Measurements from ENCODE around the gene CDC42.
A peak's percentile ranks its signal among the peaks of the same experiment; 100 is the strongest.
"Not testable (repeated sequence)": the region's sequence is repeated elsewhere in the genome, so short reads cannot be mapped to it uniquely, and the experiment has no call there.

CDC42 gene

DNA sequence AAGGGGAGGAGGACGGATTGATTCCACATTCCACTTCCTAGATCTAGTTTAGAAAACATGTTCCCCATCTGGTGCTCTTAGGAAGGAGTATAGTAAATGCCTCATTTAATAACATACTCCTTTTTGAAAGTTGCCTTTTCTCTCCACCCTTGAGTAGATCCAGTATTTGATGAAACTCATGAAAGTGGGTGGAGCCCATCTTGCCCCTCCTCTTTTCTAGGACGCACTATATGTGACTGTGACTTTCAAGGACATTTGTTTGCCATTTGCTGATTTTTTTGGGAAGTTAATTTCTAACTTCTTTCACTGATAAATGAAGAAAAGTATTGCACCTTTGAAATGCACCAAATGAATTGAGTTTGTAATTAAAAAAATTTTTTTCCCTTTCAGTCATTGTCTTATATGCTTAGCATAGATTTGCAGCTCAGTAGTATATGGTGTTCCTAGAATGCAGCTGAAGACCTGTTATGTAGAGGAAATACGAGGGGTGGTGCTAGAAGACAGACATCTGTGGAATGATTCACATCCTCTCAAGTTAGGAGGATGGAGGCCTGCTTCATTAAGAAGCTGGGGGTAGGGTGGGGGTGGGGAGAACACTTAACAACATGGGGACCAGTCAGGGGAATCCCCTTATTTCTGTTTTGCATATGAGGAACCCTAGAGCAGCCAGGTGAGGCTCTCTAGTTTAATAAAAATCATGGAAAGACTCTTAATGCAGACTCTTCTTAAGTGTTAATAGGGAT is 39.7 kb downstream of the CDC42 start:
- H3K4me3 ChIP-seq (ENCODE audit: insufficient read depth, low read depth, low read length, poor library complexity, severe bottlenecking); H3K27me3 ChIP-seq (replicated peaks; ENCODE audit: control insufficient read depth, insufficient read depth, low read length, poor library complexity, severe bottlenecking); H3K9me3 ChIP-seq (ENCODE audit: control insufficient read depth, low read length): not testable (repeated sequence)
- Histone ChIP-seq H3K27ac (ENCODE audit: insufficient read depth, low read length, poor library complexity, severe bottlenecking) (peak overlapping the region; percentile 25), H3K4me1 (ENCODE audit: control insufficient read depth, insufficient read depth, low read length, poor library complexity, severe bottlenecking) (peaks cover 33% of the 10 kb centered on the region), H3K36me3 (ENCODE audit: control insufficient read depth, insufficient read depth, low read length) (peaks cover 44% of the 10 kb centered on the region)
- peak in 2 of 3 donors; percentile 12 to 29 for DNase-seq

GRCh38 chr1:22093513-22093912 is 41.0 kb downstream of the CDC42 start:
- Histone ChIP-seq H3K27ac (ENCODE audit: insufficient read depth, low read length, poor library complexity, severe bottlenecking) (peak overlapping the region; percentile 25), H3K27me3 (replicated peaks; ENCODE audit: control insufficient read depth, insufficient read depth, low read length, poor library complexity, severe bottlenecking) (no peaks in the 10 kb centered on the region), H3K36me3 (ENCODE audit: control insufficient read depth, insufficient read depth, low read length) (peaks cover 32% of the 10 kb centered on the region), H3K9me3 (ENCODE audit: control insufficient read depth, low read length) (no peaks in the 10 kb centered on the region), H3K4me3 (ENCODE audit: insufficient read depth, low read depth, low read length, poor library complexity, severe bottlenecking) (no peak overlapping the region), H3K4me1 (ENCODE audit: control insufficient read depth, insufficient read depth, low read length, poor library complexity, severe bottlenecking) (peaks cover 24% of the 10 kb centered on the region)
- no peak for DNase-seq

DNA sequence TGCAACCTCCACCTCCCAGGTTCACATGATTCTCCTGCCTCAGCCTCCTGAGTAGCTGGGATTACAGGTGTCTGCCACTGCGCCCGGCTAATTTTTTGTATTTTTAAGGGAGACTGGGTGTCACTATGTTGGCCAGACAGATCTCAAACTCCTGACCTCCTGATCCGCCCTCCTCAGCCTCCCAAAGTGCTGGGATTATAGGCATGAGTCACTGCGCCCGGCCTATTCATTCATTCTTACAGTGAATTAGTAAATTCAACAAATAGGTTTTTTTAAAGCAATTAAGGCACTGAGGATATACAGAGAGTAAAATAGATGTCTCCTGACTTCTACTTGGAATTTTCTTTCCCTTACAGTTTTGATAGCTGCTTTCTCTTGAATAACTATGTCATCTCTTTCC is 43.5 kb downstream of the CDC42 start:
- DNase-seq: no peak
- Histone ChIP-seq H3K36me3 (ENCODE audit: control insufficient read depth, insufficient read depth, low read length) (peaks cover 26% of the 10 kb centered on the region), H3K27me3 (replicated peaks; ENCODE audit: control insufficient read depth, insufficient read depth, low read length, poor library complexity, severe bottlenecking) (no peaks in the 10 kb centered on the region), H3K4me3 (ENCODE audit: insufficient read depth, low read depth, low read length, poor library complexity, severe bottlenecking) (no peak overlapping the region), H3K4me1 (ENCODE audit: control insufficient read depth, insufficient read depth, low read length, poor library complexity, severe bottlenecking) (peaks cover 7% of the 10 kb centered on the region), H3K9me3 (ENCODE audit: control insufficient read depth, low read length) (no peaks in the 10 kb centered on the region), H3K27ac (ENCODE audit: insufficient read depth, low read length, poor library complexity, severe bottlenecking) (no peak overlapping the region)

DNA sequence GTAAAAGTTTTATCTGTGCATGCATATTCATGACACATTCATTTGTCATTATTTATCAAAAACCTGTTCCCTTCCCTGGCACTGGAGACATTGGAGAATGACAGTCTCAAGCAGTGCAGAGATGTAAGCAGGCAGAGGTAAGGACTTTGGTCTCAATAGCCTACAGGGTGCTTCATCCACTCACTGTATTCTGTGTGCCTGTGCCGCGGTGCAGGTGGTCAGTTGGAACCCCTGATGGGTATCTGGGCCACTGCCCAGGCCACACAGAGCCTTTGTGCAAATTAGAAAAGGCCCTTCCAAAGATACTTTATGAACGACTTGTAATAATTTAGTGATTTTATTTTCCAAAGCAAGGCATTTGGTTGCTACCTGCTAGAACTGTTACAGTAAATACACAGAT is 44.0 kb downstream of the CDC42 start:
- Histone ChIP-seq H3K27me3 (replicated peaks; ENCODE audit: control insufficient read depth, insufficient read depth, low read length, poor library complexity, severe bottlenecking) (no peaks in the 10 kb centered on the region), H3K4me1 (ENCODE audit: control insufficient read depth, insufficient read depth, low read length, poor library complexity, severe bottlenecking) (peaks cover 2% of the 10 kb centered on the region), H3K27ac (ENCODE audit: insufficient read depth, low read length, poor library complexity, severe bottlenecking) (no peak overlapping the region), H3K4me3 (ENCODE audit: insufficient read depth, low read depth, low read length, poor library complexity, severe bottlenecking) (no peak overlapping the region), H3K36me3 (ENCODE audit: control insufficient read depth, insufficient read depth, low read length) (peaks cover 26% of the 10 kb centered on the region), H3K9me3 (ENCODE audit: control insufficient read depth, low read length) (no peaks in the 10 kb centered on the region)
- no peak for DNase-seq

GRCh38 chr1:22098752-22099151 is 46.2 kb downstream of the CDC42 start:
- Histone ChIP-seq H3K36me3 (ENCODE audit: control insufficient read depth, insufficient read depth, low read length) (peaks cover 13% of the 10 kb centered on the region), H3K4me1 (ENCODE audit: control insufficient read depth, insufficient read depth, low read length, poor library complexity, severe bottlenecking) (peaks cover 15% of the 10 kb centered on the region)

GRCh38 chr1:22100168-22100567 is 47.7 kb downstream of the CDC42 start:
- no peak for DNase-seq
- Histone ChIP-seq H3K4me1 (ENCODE audit: control insufficient read depth, insufficient read depth, low read length, poor library complexity, severe bottlenecking) (peaks cover 28% of the 10 kb centered on the region), H3K36me3 (ENCODE audit: control insufficient read depth, insufficient read depth, low read length) (peaks cover 11% of the 10 kb centered on the region), H3K27me3 (replicated peaks; ENCODE audit: control insufficient read depth, insufficient read depth, low read length, poor library complexity, severe bottlenecking) (no peaks in the 10 kb centered on the region), H3K4me3 (ENCODE audit: insufficient read depth, low read depth, low read length, poor library complexity, severe bottlenecking) (no peak overlapping the region), H3K27ac (ENCODE audit: insufficient read depth, low read length, poor library complexity, severe bottlenecking) (no peak overlapping the region), H3K9me3 (ENCODE audit: control insufficient read depth, low read length) (no peaks in the 10 kb centered on the region)

More at GRCh38 chr1:22098752-22099151, 46.2 kb downstream of the CDC42 start:
- H3K4me3 ChIP-seq (ENCODE audit: insufficient read depth, low read depth, low read length, poor library complexity, severe bottlenecking): no peak overlapping the region
- no peak for DNase-seq
- no peak overlapping the region for H3K27ac ChIP-seq (ENCODE audit: insufficient read depth, low read length, poor library complexity, severe bottlenecking)
- H3K27me3 ChIP-seq (replicated peaks; ENCODE audit: control insufficient read depth, insufficient read depth, low read length, poor library complexity, severe bottlenecking): no peaks in the 10 kb centered on the region
- no peaks in the 10 kb centered on the region for H3K9me3 ChIP-seq (ENCODE audit: control insufficient read depth, low read length)

GRCh38 chr1:22101199-22101598 is 48.7 kb downstream of the CDC42 start:
- peaks cover 10% of the 10 kb centered on the region for H3K36me3 ChIP-seq (ENCODE audit: control insufficient read depth, insufficient read depth, low read length)
- no peak for DNase-seq
- no peaks in the 10 kb centered on the region for H3K9me3 ChIP-seq (ENCODE audit: control insufficient read depth, low read length)
- no peak overlapping the region for H3K4me3 ChIP-seq (ENCODE audit: insufficient read depth, low read depth, low read length, poor library complexity, severe bottlenecking)
- no peak overlapping the region for H3K27ac ChIP-seq (ENCODE audit: insufficient read depth, low read length, poor library complexity, severe bottlenecking)
- H3K4me1 ChIP-seq (ENCODE audit: control insufficient read depth, insufficient read depth, low read length, poor library complexity, severe bottlenecking): peaks cover 34% of the 10 kb centered on the region
- no peaks in the 10 kb centered on the region for H3K27me3 ChIP-seq (replicated peaks; ENCODE audit: control insufficient read depth, insufficient read depth, low read length, poor library complexity, severe bottlenecking)

- Histone ChIP-seq H3K27ac (ENCODE audit: insufficient read depth, low read length, poor library complexity, severe bottlenecking) (no peak overlapping the region), H3K9me3 (ENCODE audit: control insufficient read depth, low read length) (no peaks in the 10 kb centered on the region), H3K4me1 (ENCODE audit: control insufficient read depth, insufficient read depth, low read length, poor library complexity, severe bottlenecking) (peaks cover 34% of the 10 kb centered on the region), H3K36me3 (ENCODE audit: control insufficient read depth, insufficient read depth, low read length) (peaks cover 8% of the 10 kb centered on the region), H3K4me3 (ENCODE audit: insufficient read depth, low read depth, low read length, poor library complexity, severe bottlenecking) (no peak overlapping the region), H3K27me3 (replicated peaks; ENCODE audit: control insufficient read depth, insufficient read depth, low read length, poor library complexity, severe bottlenecking) (no peaks in the 10 kb centered on the region)
- no peak for DNase-seq
Measured at GRCh38 chr1:22101995-22102394, 49.5 kb downstream of the CDC42 start.

DNA sequence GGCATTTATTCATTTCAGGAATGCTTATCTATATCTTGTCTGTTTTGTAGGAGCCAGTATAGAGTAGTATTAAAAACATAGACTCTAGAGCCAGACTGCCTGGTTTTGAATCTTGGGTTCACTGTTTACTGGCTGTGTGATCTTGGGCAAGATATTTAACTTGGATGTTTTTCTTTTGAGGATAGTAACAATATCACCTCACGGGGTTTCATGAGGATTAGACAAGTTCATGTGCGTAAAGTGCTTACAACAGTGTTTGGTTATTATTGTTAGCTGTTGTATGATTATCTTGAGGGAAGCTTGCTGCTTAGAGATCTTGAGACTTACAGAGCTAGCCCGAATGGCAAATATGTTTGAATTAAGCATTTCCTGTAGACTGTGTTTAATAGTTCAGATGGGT is 50.2 kb downstream of the CDC42 start:
- Histone ChIP-seq H3K9me3 (ENCODE audit: control insufficient read depth, low read length) (no peaks in the 10 kb centered on the region), H3K4me1 (ENCODE audit: control insufficient read depth, insufficient read depth, low read length, poor library complexity, severe bottlenecking) (peaks cover 34% of the 10 kb centered on the region), H3K27ac (ENCODE audit: insufficient read depth, low read length, poor library complexity, severe bottlenecking) (no peak overlapping the region)

DNA sequence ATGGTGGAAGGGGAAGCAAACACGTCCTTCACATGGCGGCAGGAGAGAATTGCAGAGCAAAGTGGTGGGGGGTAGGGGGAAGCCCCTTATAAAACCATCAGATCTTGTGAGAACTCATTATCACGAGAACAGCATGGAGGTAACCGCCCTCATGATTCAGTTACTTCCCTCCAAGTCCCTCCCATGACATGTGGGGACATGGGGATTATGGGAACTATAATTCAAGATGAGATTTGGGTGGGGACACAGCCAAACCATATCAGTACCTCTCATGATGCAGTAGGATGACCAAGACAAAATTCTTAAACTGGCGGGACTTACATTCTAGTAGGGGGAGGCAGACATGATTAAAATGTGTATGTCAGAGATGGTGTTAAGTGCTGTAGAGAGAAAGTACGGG is 51.6 kb downstream of the CDC42 start:
- no peak for DNase-seq
- Histone ChIP-seq H3K36me3 (ENCODE audit: control insufficient read depth, insufficient read depth, low read length) (peaks cover 4% of the 10 kb centered on the region), H3K27ac (ENCODE audit: insufficient read depth, low read length, poor library complexity, severe bottlenecking) (peak overlapping the region; percentile 18), H3K9me3 (ENCODE audit: control insufficient read depth, low read length) (no peaks in the 10 kb centered on the region), H3K4me1 (ENCODE audit: control insufficient read depth, insufficient read depth, low read length, poor library complexity, severe bottlenecking) (peaks cover 34% of the 10 kb centered on the region), H3K4me3 (ENCODE audit: insufficient read depth, low read depth, low read length, poor library complexity, severe bottlenecking) (peak overlapping the region; percentile 6), H3K27me3 (replicated peaks; ENCODE audit: control insufficient read depth, insufficient read depth, low read length, poor library complexity, severe bottlenecking) (no peaks in the 10 kb centered on the region)

More for the DNA sequence above, 50.2 kb downstream of the CDC42 start:
- peaks cover 8% of the 10 kb centered on the region for H3K36me3 ChIP-seq (ENCODE audit: control insufficient read depth, insufficient read depth, low read length)
- no peak overlapping the region for H3K4me3 ChIP-seq (ENCODE audit: insufficient read depth, low read depth, low read length, poor library complexity, severe bottlenecking)
- DNase-seq: no peak
- H3K27me3 ChIP-seq (replicated peaks; ENCODE audit: control insufficient read depth, insufficient read depth, low read length, poor library complexity, severe bottlenecking): no peaks in the 10 kb centered on the region
